Left lobe of liver (tissue), 2 donors: ENCODE results near the gene SLC25A21. TPM values are rescaled to one million over a fixed set of nuclear protein-coding genes. Genes with fewer than 3 reads are reported as not detected.
"Not testable (repeated sequence)": the region's sequence is repeated elsewhere in the genome, so short reads cannot be mapped to it uniquely, and the experiment has no call there.

Experiments
- ATAC-seq: fragments of 200-7000 bp; cut with Tn5 transposase; one replicate; pipeline ENCODE4 v1.9.1; 2020; ENCODE audit warnings: mild to moderate bottlenecking, moderate library complexity
- DNase-seq: peaks from one replicate; pipeline ENCODE4 v3.0.0-alpha.2; 2020; ENCODE audit warnings: low spot score
- total RNA-seq: library from RNA; stranded (reverse); gene quantifications from one replicate; pipeline ENCODE4 v1.2.1, GENCODE V29; 2021
- donor health status: DM: no; HTN: no; CAD: no; lungs with moderate emphysema.
- donor health status: DM: no; HTN: yes; CAD: no.

The SLC25A21 gene
- total RNA-seq, 1 donor from 2014 or later = 0.25 TPM

DNA sequence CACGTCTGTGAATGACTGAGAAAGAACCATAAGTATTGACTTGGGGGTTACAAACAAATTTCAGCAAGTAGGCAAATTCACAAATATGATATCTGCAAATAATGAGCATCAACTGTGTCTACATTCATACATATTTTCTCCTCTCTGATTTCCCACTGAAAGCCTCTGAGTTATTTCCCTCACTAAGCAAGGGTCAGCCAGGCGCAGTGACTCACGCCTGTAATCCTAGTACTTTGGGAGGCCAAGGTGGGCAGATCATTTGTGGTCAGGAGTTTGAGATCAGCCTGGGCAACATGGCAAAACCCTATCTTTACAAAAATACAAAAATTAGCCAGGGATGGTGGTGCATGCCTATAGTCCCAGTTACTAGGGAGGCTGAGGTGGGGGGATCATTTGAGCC is 80.8 kb downstream of the SLC25A21 start:
- DNase-seq (no peak), ATAC-seq (no peak)

DNA sequence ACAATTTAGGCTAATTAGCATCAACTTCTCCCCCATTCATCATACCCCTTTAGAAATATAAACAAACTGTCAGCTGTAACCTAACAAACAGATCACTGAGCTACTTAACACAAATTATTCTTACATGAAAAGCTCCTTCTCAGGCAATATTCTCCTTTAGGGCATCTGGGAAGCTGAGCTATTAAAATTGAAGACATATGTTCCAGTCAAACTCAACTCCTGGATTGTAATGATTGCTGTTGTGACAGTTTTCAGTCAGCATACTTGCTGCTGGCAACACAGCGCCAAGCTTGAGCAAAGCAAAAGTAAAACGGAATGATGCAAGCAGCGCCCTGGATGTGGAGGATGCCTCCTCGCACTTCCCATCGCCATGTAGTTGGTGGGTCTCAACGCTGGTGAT is 82.4 kb downstream of the SLC25A21 start:
- ATAC-seq = no peak
- no peak for DNase-seq

DNA sequence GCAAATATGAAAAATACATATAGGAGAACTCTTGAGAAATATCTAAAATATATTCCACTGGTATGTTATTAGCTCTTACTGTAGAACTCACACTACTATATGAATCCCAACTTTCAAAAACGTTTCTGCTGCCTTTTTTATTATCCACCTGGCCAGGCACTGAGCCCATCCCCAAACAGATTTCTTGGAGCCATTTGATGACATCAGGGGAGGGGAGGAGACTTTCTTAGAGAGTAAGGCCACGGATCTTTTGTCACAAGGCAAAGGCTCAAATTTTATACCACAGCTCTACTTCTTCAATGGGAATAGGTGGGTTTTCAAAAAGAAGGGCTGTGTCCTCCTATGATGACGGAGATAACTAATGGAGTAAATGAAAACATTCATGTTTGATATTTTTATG is 83.0 kb downstream of the SLC25A21 start:
- DNase-seq = no peak
- no peak for ATAC-seq

DNA sequence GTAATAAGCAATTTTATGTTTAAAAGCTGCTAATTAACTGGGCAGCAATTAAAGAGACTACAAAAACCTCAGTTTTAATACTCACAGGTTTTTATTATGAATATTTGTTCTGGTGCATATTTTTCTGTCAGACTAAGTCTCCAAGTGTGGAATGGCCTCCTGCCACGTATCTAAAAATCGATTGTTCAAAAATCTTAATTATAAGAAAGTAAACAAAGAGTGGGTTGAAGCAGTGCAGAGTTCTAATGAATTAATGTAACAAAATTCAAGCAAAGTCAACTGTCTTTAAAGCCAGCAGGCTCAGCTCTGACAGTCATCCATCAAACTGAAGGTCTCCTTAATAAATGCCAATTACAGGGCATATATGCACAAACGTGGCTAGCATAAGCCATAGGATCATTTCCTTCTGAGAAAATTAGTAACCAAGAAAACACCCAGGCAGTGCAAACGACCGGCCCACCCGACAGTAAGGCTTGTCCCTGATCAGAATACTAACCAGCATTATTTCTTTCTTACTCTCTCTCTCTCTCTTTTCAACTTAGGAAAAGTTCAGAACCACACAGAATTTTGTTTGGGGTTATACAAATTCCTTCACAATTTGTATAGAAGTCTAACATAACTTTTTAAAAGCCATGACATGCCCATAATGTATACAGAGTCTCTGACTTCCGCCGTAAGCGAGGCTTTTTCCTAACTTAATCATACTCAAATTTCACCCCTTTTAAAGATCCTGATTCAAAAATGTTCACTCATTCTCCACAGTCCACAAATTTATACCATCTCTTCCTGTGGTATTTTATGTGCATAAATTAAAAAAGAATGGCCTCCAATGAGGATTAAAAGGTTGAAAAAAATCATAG is 83.8 kb downstream of the SLC25A21 start:
- DNase-seq (no peak), ATAC-seq (no peak)

DNA sequence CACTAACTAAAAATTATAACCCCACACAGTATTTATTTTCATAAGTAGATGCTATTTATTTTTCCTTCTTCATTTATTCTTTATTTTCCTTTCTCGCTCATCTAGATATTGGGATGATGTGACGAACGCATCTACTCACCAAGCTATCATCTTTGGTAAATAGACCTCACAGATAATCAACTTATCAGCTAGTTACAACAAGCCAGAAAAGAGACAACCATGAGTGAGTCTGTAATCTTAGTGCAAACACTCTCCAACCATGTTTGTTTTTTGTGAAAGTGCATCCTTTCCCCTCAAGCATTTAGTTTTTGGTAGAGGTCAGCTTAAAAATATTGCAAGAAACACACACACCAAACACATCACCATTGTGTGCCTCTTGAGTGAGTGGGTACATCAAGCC is 84.9 kb downstream of the SLC25A21 start:
- ATAC-seq (no peak), DNase-seq (no peak)

DNA sequence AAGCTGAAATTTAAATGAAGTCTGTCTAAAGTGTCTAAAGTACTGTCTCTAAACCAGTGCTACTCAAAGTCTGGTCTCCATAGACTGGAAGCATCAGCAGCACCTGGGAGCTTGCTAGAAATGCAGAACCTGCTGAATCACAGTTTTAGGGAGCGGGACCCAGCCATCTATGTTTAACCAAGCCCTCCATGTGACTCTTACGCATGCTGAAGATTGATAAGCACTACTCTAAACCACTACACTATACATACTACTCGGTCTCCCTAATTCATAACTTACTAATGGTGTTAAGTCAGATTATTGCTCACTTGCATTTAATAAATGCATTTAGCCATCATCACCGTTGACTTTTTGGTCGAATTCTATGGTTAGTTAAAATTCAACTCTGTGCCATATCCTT is 88.8 kb downstream of the SLC25A21 start:
- DNase-seq = no peak
- no peak for ATAC-seq

DNA sequence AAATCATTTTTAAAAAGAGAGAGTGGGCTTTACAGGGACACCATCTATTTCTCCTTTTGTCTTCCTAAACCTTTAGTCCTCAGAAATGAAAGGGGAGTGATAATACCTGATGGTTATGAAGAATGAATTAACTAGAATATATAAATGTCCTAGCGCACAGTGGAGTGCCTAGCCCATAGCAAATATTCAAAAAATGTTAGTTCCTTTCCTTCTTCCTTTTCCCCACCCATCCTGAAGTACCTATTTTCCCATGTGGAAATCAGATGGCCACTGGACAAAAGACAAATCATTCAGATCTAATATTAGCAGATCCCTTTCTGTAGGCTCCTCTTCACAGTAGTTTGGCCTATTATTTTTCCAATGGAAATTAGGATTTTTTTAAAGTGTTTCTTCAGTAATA is 90.0 kb downstream of the SLC25A21 start:
- ATAC-seq = no peak
- DNase-seq = no peak

DNA sequence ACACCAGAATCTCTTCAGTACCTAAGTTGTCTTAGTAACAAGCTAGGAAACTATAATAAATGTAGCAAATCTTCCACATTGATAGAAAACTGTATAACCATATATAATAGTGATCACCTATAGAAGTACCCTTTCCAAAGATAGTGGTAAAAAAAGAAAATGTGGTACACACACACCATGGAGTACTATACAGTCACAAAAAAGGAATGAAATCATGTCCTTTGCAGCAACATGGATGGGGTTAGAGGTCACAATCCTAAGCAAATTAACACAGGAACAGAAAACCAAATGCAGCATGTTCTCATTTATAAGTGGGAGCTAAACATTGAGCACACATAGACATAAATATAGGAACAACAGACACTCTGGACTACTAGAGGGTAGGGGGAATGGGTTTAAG is 90.5 kb downstream of the SLC25A21 start:
- DNase-seq (no peak), ATAC-seq (no peak)

DNA sequence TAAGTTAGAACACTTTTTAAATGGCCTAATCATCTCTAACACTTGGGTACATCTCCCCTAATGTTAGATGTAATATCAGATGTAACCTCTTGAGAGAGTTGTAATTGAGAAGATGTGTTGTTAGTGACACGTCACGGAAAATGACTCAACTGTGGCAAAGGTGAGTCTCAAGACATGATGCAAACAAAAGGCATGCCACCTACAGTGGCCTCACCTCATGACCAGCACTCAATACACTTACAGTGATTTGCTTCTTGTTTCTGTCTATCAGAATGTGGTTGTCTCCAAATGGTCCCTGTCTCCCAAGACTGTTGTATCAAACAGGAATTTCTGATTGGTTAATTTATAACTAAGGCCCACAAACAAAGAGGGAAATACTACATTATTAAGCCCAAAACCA is 91.2 kb downstream of the SLC25A21 start:
- no peak for DNase-seq
- no peak for ATAC-seq

DNA sequence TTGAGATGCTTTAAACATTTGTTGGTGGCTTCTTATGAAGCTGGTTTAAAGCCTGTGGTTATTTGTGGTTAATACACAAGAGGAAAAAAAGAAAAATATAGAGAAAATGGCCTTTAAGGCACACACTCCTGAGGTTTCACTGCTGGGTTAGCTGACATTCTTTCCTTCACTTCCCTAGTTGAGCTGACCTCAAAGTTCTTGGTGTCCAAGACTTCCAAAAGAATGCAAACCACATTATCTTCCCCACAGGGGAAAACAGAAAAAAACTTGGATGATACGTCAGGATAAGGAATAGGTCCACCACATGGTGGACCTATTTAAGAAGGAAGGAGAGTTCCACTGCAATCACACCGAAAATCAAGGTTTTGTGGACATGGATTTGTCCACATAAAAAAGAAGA is 94.3 kb downstream of the SLC25A21 start:
- ATAC-seq = no peak

DNA sequence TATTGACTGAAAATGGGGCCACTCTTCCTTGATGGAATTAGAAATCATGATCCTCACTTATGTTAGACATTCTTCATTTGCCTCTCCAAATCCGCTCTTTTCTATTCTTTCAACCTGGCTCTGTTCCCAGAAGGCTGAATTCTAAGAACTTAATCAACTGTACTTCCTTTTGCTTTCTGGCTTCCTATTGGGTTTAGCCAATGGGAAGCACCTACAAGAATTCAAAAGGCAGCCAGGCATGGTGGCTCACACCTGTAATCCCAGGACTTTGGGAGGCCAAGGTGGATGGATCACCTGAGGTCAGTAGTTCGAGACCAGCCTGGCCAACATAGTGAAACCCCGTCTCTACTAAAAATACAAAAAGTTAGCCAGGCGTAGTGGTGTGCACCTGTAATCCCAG is 98.1 kb downstream of the SLC25A21 start:
- DNase-seq, ATAC-seq: not testable (repeated sequence)

More for the DNA sequence above, 94.3 kb downstream of the SLC25A21 start:
- DNase-seq = no peak

DNA sequence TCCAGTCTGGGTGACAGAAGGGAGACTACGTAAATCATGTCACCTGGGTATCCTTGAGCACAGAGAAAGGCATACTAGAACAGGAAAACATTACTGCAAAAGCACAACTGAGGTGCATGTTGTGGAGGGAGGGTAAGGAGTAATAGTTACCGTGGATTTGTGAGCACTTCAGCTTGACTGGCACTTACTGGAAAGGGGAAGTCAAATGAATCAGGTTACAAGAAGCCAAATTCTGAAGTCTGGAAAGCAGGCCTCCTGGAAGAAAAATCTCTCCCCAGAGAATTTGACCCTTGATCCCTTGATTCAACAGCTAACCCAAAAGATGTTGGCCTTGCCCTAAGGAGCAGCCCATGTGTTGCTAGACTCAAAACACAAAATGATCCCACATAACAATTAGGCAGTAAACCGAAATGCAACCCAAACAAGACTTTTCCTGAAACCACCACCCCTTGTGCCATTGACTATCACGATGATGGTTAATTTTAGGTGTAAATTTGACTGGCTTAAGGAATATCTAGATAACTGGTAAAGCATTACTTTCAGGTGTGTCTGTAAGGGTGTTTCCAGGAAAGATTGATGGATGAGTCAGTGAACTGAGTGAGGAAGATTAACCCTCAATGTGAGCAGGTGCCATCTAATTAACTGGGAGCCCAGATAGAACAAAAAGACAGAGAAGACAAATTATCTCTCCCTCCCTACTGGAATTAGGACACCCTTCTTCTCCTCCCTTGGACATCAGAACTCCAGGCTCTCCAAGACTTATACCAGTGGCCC is 108.8 kb downstream of the SLC25A21 start:
- ATAC-seq = no peak
- DNase-seq = no peak

DNA sequence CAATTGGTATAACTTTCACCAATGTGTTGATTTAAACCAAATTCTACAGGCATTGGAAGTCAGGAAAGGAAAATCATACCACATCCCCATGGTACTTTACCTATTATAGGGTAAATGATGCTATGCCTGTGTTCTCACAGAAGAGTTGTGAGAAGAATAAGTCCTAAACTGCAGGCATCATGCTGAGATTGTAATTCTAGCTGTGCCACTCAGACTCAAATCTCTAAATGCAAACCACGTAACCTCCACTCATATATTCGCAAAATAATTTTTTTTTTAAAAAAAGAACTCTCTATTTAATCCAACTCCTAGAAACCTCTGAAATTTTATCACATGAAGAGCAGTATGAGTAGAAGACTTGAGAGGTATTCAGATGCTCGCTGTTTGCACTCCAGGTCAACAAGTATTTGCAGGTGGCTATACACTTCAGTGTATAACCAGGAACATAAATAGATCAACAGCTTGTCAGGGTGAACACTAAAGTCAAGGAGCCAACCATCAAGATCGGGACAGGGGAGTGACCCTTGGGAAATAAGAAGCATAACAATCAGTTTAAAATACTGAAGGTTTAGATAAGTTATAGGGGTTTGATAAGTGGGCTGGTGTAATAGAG is 110.1 kb downstream of the SLC25A21 start:
- DNase-seq (no peak), ATAC-seq (no peak)

DNA sequence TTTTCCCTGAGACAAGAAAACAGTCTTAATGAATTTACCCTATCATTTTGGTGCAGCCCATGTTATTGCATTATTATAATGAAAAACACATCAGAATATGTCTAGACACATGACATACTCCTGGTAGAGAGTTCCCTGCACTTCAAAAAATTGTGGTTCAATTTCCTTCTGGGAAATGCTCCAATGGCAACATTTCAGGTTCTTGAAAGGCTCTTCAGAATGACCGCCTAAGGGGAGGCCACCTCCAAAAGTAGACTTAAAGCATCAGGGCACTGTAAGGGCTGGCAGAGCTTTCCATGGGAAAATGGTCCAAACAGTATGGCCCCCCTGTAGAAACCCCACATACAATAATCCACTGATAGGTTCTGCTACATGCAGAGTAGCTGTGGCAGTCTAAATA is 110.7 kb downstream of the SLC25A21 start:
- no peak for ATAC-seq

DNA sequence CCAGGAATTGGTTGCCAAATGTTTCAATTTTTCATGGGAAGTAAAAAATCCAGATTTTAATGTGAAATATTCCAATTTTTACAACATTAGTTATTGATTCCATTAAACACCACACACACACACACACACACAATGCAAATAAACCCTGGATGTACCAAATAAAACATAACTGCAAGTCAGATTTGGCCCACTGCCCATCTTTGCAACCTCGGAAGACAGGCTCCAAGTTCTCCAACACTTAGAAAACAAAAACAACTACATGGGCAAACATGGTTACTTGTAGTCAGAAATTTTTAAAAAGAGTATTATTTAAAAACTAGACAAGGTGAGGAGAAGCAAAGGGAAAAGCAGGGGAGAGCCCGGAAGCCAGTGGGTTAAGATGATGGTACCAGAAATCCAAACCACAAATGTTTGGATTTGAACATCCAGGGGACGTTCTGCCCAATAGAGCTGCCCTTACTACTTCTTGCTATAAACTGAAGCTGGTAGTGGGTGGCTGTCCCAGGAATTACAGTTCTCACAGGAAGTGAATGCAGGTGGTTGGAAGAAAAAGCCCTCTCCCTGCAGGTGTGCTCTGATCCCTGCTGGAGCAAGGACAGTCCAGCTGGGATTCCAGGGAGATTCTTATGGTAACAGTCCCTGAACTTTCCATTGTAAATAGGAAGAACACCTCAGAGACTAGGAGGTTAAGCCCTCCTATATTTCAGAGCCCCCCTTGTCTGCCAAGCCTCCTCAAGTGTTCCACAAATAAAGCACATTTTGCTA is 111.7 kb downstream of the SLC25A21 start:
- ATAC-seq (no peak), DNase-seq (no peak)

More for the DNA sequence above, 110.7 kb downstream of the SLC25A21 start:
- DNase-seq = no peak

DNA sequence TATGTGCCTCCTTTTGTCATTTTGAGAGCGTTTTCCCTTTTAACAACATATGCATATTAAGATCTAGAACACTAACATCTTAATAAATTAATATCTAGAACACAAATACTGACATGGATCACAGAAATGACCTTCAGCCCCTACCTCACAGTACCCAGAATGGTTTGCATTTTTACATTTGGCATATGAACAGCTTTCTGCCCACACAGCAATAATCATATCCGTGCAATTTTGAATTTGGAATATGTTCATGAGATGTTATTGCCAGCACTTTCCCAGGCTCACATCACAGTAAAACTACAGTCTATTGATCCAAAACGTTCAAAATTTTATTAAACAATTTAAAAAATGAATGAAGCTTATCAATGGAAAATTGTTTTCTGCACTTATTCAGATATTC is 114.6 kb downstream of the SLC25A21 start:
- no peak for ATAC-seq

DNA sequence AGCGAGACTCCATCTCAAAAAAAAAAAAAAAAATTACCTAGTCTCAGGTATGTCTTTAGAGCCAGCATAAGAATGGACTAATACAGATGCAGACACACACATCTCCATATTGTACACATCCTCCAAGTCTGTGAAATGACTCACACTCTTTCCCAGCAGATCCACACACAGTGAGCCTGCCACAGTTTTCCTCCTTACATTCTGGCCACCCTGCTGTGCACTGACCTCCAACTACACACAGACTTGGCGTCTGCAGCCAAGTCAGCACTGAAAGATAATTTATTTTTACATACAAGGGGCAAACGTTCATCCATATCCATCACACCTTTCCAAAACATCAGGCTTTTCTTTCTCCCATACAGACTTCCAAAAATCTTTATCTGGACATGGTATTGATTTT is 115.9 kb downstream of the SLC25A21 start:
- ATAC-seq (no peak), DNase-seq (no peak)

More for the DNA sequence above, 114.6 kb downstream of the SLC25A21 start:
- no peak for DNase-seq

DNA sequence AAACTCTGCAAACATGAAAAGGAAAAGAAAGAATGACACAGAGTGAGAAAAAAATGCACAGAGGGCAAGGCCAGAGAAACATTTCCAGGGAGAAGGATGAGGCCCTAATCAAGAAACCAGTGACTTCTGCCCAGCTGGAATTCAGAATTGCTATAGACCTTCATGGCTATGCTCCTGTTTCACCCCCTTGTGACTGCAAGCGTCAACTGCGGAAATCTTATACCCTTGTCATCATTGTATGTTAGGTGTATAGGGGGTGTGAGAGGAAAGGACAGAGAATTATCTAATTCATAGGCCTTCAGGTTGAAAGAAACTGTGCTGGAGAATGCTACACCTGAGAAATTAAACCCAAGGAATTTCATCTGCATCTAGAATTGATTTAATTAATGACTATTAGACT is 117.5 kb downstream of the SLC25A21 start:
- no peak for DNase-seq

DNA sequence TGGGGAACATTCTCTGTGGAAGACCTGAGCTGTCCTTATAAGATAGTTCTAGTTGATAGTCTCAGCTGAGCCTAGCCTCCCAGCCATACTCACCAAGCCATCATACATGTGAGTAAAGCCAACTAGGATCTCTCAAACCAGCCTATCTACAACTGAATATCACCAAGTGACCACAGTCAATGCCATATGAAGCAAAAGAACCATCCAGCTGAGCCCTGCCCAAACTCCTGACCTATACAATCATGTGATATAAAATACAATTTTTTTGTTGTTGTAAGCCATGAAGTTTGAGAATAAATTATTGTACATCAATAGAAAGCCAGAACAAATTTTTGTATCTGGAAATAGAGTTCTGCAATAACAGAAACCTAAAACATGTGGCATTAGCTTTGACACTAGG is 118.3 kb downstream of the SLC25A21 start:
- no peak for DNase-seq
- ATAC-seq = no peak

More for the DNA sequence above, 117.5 kb downstream of the SLC25A21 start:
- no peak for ATAC-seq

DNA sequence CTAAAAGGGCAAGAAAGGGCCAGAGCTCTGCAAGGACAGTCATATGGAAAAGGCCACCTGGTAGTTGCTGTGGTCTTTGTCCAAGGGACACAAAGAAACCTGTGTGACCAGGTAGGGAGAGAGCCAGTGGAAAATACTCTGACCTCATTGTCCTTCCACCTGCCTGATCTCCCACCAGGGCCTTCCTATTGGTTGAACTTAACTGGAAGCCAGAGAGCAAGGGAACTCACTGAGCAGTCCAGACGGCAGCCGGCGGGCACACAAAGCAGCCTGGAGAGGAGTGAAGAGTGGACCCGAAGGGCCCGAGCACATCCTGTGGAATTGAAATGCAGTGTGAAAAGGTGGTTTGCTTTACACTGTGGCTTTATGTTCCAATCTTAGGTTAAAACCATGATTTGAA is 120.7 kb downstream of the SLC25A21 start:
- no peak for ATAC-seq
- no peak for DNase-seq

DNA sequence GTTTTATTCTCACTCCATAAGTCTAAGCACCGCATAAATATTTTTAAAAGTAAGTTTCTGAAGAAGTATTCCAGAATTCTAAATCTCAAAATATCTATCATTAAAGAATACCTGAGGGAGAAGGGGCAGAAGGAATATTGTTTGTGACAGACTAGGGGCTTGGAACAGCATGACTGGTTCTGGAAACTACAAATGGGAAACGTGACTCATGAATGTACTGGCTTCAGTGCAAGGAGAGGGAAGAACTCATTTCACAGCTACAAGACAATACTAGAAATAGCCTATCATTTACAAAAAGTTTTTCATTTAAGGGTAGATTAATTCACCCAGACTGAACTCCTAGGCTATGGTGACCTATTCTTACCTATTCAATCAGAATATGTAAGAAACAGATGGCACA is 121.3 kb downstream of the SLC25A21 start:
- ATAC-seq (no peak), DNase-seq (no peak)
